GM19023 (cell line): Measurements from ENCODE around the gene MYO1D.
"Not testable (repeated sequence)": the region's sequence is repeated elsewhere in the genome, so short reads cannot be mapped to it uniquely, and the experiment has no call there.

ENCODE experiments used
- ATAC-seq: cut with Tn5 transposase; IDR thresholded peaks from one replicate; pipeline ENCODE4 v1.9.1; 2021; ENCODE audit warnings: mild to moderate bottlenecking, moderate library complexity; ENCODE audit not compliant: unreplicated experiment

MYO1D gene

DNA sequence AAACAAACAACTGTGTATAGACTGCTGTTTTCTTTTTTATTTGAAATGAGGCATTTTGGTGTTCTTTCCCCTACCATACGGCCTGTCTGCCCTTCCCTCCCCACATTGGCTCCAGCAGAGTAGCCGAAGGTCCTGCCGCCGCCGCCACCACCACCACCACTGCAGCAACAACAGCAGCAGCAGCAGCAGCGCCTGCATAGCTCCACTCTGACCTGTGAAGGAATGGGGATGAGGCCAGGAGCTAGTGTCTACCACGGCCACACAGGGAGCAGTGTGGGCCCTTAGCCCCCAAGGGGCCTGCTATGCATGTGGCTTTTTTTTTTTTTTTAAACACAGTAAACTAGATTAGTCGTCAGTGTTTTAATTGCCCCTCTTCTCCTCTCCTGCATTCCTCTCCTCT lies 395.7 kb downstream of the MYO1D start:
- no peak for ATAC-seq

- no peak for ATAC-seq
Observed at GRCh38 chr17:32479074-32479617, 397.8 kb downstream of the MYO1D start.

- no peak for ATAC-seq
Observed at GRCh38 chr17:32477220-32477619, 399.7 kb downstream of the MYO1D start.

- ATAC-seq = no peak
Observed at GRCh38 chr17:32475258-32475657, 401.7 kb downstream of the MYO1D start.

GRCh38 chr17:32471652-32472051 lies 405.3 kb downstream of the MYO1D start:
- ATAC-seq = no peak

- ATAC-seq = no peak
Observed at GRCh38 chr17:32470405-32471167, 406.3 kb downstream of the MYO1D start.

DNA sequence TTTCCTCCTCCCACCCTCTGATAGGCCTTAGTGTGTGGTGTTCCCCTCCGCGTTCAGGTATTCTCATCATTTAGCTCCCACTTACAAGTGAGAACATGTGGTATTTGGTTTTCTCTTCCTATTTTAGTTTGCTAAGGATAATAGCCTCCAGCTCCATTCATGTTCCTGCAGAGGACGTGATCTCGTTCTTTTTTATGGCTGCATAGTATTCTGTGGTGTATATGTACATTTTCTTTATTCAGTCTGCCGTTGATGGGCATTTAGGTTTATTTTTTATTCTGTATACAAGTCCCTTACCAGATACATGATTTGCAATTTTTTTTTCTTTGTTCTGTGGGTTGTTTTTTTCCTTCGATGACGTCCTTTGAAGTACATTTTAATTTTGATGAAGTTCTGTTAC lies 409.0 kb downstream of the MYO1D start:
- no peak for ATAC-seq

- no peak for ATAC-seq
Observed at GRCh38 chr17:32464374-32464773, 412.6 kb downstream of the MYO1D start.

GRCh38 chr17:32463304-32463703 lies 413.6 kb downstream of the MYO1D start:
- ATAC-seq = no peak

DNA sequence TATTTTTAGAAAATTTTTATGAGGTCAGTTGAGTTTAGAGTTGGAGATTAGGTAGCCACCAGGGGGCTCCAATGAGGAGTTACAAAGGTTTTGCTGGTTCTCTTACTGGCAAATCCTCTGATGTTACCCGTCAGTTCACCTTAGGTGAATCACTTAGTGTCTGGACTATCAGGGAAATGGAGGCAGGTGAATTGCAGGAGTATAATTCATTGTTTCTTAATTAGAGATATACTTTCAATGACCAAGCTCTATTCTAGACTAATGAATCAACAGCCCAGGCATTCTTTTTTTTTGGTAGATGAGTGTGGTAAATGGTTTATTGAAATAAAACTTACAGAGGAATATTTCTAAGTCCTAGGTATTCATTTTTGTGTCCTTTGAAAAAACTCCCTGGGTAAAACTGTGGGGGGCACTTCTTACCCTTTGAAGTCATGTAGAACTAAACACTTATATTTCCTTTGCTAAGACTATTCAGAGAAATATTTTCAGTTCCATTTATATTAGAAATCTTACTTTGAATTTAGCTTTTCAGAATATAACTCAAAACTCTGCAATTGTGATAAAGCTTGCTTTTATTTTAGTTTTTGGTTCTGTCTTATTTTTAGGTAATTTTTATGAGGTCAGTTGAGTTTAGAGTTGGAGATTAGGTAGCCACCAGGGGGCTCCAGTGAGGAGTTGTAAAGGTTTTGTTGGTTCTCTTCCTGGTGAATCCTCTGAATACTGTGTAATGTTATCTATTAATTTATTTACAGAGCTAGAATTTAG lies 414.9 kb downstream of the MYO1D start:
- ATAC-seq = no peak

GRCh38 chr17:32461498-32461852 lies 415.4 kb downstream of the MYO1D start:
- ATAC-seq = no peak

GRCh38 chr17:32460054-32460453 lies 416.9 kb downstream of the MYO1D start:
- ATAC-seq = no peak

DNA sequence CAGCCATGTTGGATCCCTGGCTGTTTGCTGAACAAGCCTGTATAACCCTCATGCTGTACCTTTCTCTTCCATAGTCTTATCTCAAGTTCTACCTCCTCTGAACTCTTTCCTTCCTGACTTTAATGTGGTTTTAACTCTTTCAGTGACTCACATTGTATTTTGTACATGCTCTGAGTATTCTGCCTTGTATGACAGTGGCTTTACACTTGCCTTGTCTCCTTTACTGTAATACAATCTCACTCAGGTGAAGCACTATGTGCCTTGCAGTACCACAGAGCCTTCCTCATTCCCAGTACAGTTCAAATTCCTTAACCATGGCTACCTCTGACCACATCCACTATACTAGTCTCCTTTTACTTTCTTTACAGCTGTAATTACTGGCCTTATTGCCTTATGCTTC lies 418.6 kb downstream of the MYO1D start:
- ATAC-seq = no peak

- ATAC-seq = no peak
Observed at GRCh38 chr17:32453370-32453769, 423.6 kb downstream of the MYO1D start.

GRCh38 chr17:32452281-32452680 lies 424.6 kb downstream of the MYO1D start:
- ATAC-seq = no peak

- no peak for ATAC-seq
Observed at GRCh38 chr17:32451879-32452278, 425.0 kb downstream of the MYO1D start.

DNA sequence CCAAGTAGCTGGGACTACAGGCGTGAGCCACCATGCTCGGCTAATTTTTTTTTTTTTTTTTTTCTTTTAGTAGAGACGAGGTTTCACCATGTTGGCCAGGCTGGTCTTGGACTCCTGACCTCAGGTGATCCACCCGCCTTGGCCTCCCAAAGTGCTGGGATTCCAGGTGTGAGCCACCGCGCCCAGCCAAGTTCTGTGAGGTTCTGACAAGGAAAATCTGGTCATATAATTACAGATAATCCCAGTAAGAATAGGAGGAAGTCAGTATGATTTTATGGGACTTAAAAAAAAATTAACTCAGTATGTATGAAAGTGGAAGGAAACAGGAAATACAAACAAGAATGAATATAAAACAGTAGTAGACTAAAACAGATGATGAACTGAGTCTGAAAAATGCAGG lies 426.5 kb downstream of the MYO1D start:
- ATAC-seq = not testable (repeated sequence)

GRCh38 chr17:32449963-32450362 lies 427.0 kb downstream of the MYO1D start:
- no peak for ATAC-seq

DNA sequence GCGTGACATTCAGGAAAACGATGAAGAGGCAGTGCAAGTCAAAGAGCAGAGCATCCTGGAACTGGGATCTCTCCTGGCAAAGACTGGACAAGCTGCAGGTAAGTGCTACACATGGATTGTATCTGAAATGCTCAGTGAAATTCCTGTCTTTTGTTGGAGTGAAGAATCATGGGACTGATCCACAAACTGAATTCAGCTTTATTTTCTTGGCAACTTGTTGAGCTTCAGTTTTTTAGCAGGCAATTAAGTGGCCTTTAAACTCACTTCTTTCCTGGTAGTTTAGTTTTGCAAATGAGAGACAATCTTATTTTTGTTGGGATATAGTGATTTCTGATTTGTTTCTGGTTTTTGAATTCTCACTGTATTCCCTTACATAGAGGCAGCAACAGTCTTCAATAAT lies 430.0 kb downstream of the MYO1D start:
- ATAC-seq = no peak

DNA sequence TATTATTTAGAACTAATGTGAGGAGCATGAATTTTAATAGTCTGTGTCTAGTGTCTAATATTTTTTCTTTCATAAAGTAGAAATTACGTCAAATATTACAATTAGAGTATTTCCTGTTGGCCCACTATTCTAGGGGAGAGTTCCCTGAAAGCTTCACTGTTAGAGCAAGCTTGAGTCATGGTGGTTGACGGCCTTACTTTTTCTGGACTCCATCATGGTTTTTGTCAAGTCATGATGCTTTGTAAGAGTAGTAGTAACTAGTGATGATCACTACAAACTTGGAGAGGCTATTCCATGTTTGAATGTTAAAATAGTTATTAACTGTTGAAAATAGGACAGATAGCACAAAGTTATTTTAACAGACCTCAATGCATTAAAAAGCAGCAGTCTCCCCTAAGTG lies 431.0 kb downstream of the MYO1D start:
- no peak for ATAC-seq

DNA sequence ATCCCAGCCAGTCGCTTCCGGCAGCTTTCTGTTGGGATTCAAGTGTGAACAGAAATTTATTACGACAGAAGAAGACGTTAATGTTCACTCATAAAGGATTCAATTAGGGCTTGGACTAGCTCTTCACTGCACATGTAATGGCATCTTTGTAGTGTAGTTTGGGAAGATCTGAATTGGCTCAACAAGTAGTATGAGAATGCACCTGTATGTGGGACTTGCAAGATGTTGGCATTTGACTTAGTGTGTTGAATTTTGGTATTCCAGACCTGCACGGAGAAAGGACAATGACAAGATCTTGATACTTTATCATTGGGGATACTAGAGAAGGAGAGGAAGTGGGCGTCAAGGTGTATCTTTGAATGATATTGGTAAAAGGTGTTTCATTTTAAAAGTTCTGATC lies 431.4 kb downstream of the MYO1D start:
- no peak for ATAC-seq

DNA sequence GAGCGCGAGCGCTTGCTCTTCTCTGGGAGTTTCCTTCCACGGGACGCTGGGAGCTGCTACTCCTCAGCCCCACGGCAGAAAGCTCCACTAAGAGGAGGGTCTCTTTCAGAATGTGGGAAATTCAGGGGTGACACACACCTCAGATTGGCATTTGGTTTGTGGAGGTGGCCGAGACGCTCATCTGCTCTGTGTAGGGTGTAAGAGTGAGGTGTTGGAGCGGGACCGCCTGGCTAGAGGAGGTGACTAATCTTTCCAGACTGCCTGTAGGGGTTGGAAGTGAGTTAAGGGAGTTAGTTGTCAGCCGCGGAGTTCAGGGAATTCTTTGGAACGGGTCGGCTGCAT lies 431.9 kb downstream of the MYO1D start:
- no peak for ATAC-seq
